BLaER1 (cell line): ENCODE results near the gene HPSE2.
A peak's percentile ranks its signal among the peaks of the same experiment; 100 is the strongest.

Experiments used
- H3K27ac ChIP-seq: shearing (Covaris generic); formaldehyde crosslinking; 2 replicates; pipeline ENCODE4 v1.8.1; 2022
- H3K27me3 ChIP-seq: shearing (Covaris generic); formaldehyde crosslinking; 2 replicates; pipeline ENCODE4 v1.8.1; 2022
- H3K36me3 ChIP-seq: shearing (Covaris generic); formaldehyde crosslinking; 2 replicates; pipeline ENCODE4 v1.8.1; 2022
- H3K4me1 ChIP-seq: shearing (Covaris generic); formaldehyde crosslinking; 2 replicates; pipeline ENCODE4 v1.8.1; 2022
- H3K4me2 ChIP-seq: shearing (Covaris generic); formaldehyde crosslinking; 2 replicates; pipeline ENCODE4 v1.8.1; 2022
- H3K4me3 ChIP-seq: shearing (Covaris generic); formaldehyde crosslinking; 2 replicates; pipeline ENCODE4 v1.8.1; 2022
- H3K9ac ChIP-seq: shearing (Covaris generic); formaldehyde crosslinking; 2 replicates; pipeline ENCODE4 v1.8.1; 2022
- H3K9me3 ChIP-seq: shearing (Covaris generic); formaldehyde crosslinking; 2 replicates; pipeline ENCODE4 v1.8.1; 2022
- H4K20me1 ChIP-seq: shearing (Covaris generic); formaldehyde crosslinking; 2 replicates; pipeline ENCODE4 v1.8.1; 2022
- Cebpa-rat ChIP-seq: shearing (Covaris generic); IDR thresholded peaks from 2 replicates; pipeline ENCODE4 v1.8.1; 2022

HPSE2 gene

DNA sequence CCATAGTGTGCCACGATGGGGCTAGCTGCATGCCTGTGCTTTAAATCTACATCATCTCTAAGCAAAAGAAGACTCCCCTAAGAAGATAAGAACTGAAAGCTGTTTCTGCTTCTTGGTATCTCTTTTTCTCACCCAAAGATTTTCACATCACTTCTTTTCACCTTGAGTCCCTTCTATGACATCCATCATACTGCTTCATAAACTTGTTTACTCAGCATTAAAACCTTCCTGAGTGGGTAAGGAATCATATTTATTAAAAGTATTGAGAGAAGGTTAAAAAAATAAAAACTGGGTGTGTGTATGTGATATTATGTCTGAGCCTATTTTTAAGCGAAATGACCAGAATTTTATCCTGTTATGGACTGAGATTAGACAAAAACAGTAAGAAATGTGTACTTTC is 150.3 kb downstream of the HPSE2 start:
- Histone ChIP-seq H3K4me2 (no peak overlapping the region), H3K27me3 (no peaks in the 10 kb centered on the region), H4K20me1 (no peaks in the 10 kb centered on the region), H3K36me3 (no peaks in the 10 kb centered on the region), H3K9ac (no peak overlapping the region), H3K27ac (no peak overlapping the region), H3K9me3 (no peaks in the 10 kb centered on the region), H3K4me1 (no peaks in the 10 kb centered on the region), H3K4me3 (no peak overlapping the region)
- no peak for TF ChIP-seq Cebpa-rat

GRCh38 chr10:99084161-99084560 is 151.5 kb downstream of the HPSE2 start:
- H3K9me3 ChIP-seq = no peaks in the 10 kb centered on the region
- H3K9ac ChIP-seq = no peak overlapping the region
- H3K27ac ChIP-seq = no peak overlapping the region
- no peak overlapping the region for H3K4me2 ChIP-seq
- H3K4me3 ChIP-seq = no peak overlapping the region
- H3K27me3 ChIP-seq = no peaks in the 10 kb centered on the region
- H3K36me3 ChIP-seq = no peaks in the 10 kb centered on the region
- no peaks in the 10 kb centered on the region for H3K4me1 ChIP-seq
- TF ChIP-seq Cebpa-rat = no peak
- H4K20me1 ChIP-seq = no peaks in the 10 kb centered on the region

- no peaks in the 10 kb centered on the region for H3K4me1 ChIP-seq
- H3K36me3 ChIP-seq = no peaks in the 10 kb centered on the region
- TF ChIP-seq Cebpa-rat = no peak
- no peaks in the 10 kb centered on the region for H3K9me3 ChIP-seq
- no peaks in the 10 kb centered on the region for H3K27me3 ChIP-seq
- no peak overlapping the region for H3K27ac ChIP-seq
- H3K4me2 ChIP-seq = no peak overlapping the region
- no peak overlapping the region for H3K4me3 ChIP-seq
- no peak overlapping the region for H3K9ac ChIP-seq
- no peaks in the 10 kb centered on the region for H4K20me1 ChIP-seq
These were observed 155.2 kb downstream of the HPSE2 start for GRCh38 chr10:99080275-99080945.

DNA sequence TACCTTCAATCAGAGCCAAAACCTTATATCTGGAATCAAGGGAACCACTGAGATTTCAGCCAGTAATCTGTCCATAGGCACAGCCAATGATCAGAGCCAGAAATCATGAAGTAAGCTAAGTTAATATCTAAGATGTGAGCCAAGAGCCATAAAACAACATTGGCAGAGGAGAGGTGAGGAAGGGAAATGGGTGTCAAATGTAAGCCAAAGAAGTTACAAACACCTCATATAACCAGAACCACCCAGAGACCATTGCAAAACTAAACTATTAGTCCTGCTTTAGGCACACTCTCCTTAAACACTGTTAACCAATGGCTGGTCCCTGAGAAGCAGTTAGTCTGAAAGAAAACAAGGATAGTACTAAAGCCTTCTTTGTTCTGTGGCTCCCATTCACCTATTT is 173.1 kb downstream of the HPSE2 start:
- Histone ChIP-seq H3K27me3 (no peaks in the 10 kb centered on the region), H3K4me2 (no peak overlapping the region), H3K36me3 (no peaks in the 10 kb centered on the region), H3K4me3 (no peak overlapping the region), H3K9ac (no peak overlapping the region), H3K4me1 (peaks cover 4% of the 10 kb centered on the region; the same call in 1 of the 2 replicates), H3K9me3 (peaks cover 7% of the 10 kb centered on the region; the same call in 1 of the 2 replicates), H4K20me1 (no peaks in the 10 kb centered on the region), H3K27ac (no peak overlapping the region)
- no peak for TF ChIP-seq Cebpa-rat

- H3K27me3 ChIP-seq = no peaks in the 10 kb centered on the region
- peaks cover 6% of the 10 kb centered on the region; the same call in 1 of the 2 replicates for H3K4me1 ChIP-seq
- TF ChIP-seq Cebpa-rat = no peak
- no peaks in the 10 kb centered on the region for H4K20me1 ChIP-seq
- no peaks in the 10 kb centered on the region for H3K36me3 ChIP-seq
- no peak overlapping the region for H3K4me3 ChIP-seq
- H3K4me2 ChIP-seq = no peak overlapping the region
- H3K9ac ChIP-seq = no peak overlapping the region
- H3K27ac ChIP-seq = no peak overlapping the region
- H3K9me3 ChIP-seq = no peaks in the 10 kb centered on the region
These were observed 176.9 kb downstream of the HPSE2 start for GRCh38 chr10:99058762-99059161.

GRCh38 chr10:99057936-99058690 is 177.5 kb downstream of the HPSE2 start:
- Histone ChIP-seq H3K27me3 (no peaks in the 10 kb centered on the region), H3K4me1 (peaks cover 6% of the 10 kb centered on the region; the same call in 1 of the 2 replicates), H3K9ac (no peak overlapping the region), H3K9me3 (no peaks in the 10 kb centered on the region), H4K20me1 (no peaks in the 10 kb centered on the region), H3K27ac (no peak overlapping the region), H3K36me3 (no peaks in the 10 kb centered on the region), H3K4me2 (peak overlapping the region; percentile 29), H3K4me3 (no peak overlapping the region)
- TF ChIP-seq Cebpa-rat = no peak

DNA sequence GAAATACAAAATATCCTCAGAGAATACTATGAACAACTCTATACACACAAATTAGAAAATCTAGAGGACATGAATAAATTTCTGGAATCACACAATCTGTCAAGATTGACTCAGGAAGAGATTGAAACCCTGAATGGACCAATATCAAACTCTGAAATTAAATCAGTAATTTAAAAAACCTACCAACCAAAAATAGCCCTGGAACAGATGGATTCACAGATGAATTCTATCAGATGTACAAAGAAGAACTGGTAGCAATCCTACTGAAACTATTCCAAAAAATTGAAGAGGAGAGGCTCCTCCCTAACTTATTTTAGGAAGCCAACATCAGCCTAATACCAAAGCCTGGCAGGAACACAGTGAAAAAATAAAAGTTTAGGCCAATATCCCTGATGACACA is 190.0 kb downstream of the HPSE2 start:
- Histone ChIP-seq H3K4me3 (no peak overlapping the region), H3K4me2 (no peak overlapping the region), H3K9me3 (peaks cover 15% of the 10 kb centered on the region), H3K9ac (no peak overlapping the region), H3K27me3 (no peaks in the 10 kb centered on the region), H3K36me3 (no peaks in the 10 kb centered on the region), H3K4me1 (peaks cover 14% of the 10 kb centered on the region), H3K27ac (no peak overlapping the region), H4K20me1 (no peaks in the 10 kb centered on the region)
- TF ChIP-seq Cebpa-rat = no peak

DNA sequence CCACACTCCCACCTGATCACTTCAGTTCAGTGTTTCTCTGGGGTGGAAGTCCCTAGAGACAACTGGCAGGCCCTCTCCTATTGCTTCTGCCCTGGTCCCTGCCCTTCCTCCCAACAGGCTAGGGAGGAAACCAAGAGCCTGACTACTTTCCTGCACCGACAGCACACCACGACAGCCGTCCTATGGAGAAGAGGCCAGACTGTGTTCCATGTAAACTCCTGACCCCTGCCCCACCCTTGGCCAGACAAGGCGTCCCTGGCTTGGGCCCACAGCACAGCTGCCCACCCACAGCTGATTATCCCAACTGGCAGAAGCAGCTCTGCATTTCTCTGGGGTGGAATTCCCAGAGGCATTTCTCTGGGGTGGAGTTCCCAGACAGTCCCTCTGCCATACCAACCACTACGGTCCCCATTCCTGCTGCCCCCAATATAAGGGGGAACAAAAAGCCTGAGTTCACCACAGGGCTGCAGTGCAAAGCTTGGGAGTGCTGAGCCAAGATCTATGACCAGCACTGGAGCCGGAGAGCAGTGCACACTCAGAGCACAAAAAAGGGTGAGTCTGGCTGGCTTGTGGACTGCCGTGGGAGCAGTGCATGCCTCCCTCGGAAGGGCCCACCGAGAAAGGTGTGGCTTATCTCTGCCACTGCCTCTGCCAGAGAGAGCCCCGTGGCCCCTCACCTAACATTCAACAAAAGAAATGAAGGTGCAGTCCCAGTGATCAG is 193.4 kb downstream of the HPSE2 start:
- no peak overlapping the region for H3K9ac ChIP-seq

DNA sequence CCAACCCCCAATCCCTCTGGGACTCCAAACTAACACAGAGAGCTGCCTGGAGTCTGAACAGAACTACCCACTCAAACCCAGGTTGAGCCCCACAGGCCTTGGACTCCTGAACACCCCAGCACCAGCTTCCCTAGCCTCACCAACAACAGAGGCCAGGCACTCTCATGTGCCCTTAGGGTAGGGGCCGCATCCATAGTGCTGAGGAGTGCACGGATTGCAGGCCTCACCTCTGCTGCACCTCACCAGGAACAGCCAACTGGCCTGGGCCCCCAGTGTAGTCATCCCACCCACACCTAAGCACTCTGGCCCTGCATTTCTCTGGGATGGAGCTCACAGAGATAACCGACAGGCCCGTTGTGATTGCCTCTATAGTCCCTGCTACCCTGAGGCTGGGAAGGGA is 194.2 kb downstream of the HPSE2 start:
- TF ChIP-seq Cebpa-rat = no peak
- no peaks in the 10 kb centered on the region for H3K36me3 ChIP-seq
- H3K27me3 ChIP-seq = no peaks in the 10 kb centered on the region
- peak overlapping the region; percentile 63; the same call in 1 of the 2 replicates for H3K4me2 ChIP-seq
- H3K4me3 ChIP-seq = no peak overlapping the region
- no peak overlapping the region for H3K27ac ChIP-seq
- peaks cover 15% of the 10 kb centered on the region for H3K9me3 ChIP-seq
- no peak overlapping the region for H3K9ac ChIP-seq
- peaks cover 14% of the 10 kb centered on the region for H3K4me1 ChIP-seq
- H4K20me1 ChIP-seq = no peaks in the 10 kb centered on the region

More for the DNA sequence above, 193.4 kb downstream of the HPSE2 start:
- no peak for TF ChIP-seq Cebpa-rat
- H3K4me3 ChIP-seq = no peak overlapping the region
- H3K27ac ChIP-seq = no peak overlapping the region
- H3K4me2 ChIP-seq = peak overlapping the region; percentile 63
- H3K27me3 ChIP-seq = no peaks in the 10 kb centered on the region
- peaks cover 15% of the 10 kb centered on the region for H3K9me3 ChIP-seq
- peaks cover 14% of the 10 kb centered on the region for H3K4me1 ChIP-seq
- H4K20me1 ChIP-seq = no peaks in the 10 kb centered on the region
- no peaks in the 10 kb centered on the region for H3K36me3 ChIP-seq

DNA sequence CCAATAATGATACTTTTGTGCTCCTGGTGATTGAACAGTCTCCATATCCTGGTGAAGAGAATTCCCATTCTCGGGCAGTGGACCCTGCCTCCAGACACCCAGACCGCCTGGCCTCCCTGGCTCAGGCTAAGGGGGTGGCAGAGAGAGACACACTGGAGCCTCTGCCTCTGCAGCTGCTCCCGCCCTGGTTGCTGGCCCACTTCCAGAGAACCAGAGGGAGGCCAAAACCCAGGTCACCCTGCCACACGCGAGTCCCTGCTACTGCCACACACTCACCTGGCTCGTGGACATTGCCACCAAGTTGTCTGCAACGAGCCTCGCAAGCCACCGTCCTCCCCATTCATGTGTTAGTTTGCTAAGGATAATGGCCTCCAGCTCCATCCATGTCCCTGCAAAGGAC is 221.8 kb downstream of the HPSE2 start:
- Histone ChIP-seq H3K4me2 (no peak overlapping the region), H3K9ac (no peak overlapping the region), H4K20me1 (no peaks in the 10 kb centered on the region), H3K4me1 (no peaks in the 10 kb centered on the region), H3K36me3 (no peaks in the 10 kb centered on the region), H3K4me3 (no peak overlapping the region), H3K27me3 (no peaks in the 10 kb centered on the region), H3K9me3 (no peaks in the 10 kb centered on the region), H3K27ac (no peak overlapping the region)
- no peak for TF ChIP-seq Cebpa-rat
